ENCODE data around the gene DSG3.

DSG3 gene

DNA sequence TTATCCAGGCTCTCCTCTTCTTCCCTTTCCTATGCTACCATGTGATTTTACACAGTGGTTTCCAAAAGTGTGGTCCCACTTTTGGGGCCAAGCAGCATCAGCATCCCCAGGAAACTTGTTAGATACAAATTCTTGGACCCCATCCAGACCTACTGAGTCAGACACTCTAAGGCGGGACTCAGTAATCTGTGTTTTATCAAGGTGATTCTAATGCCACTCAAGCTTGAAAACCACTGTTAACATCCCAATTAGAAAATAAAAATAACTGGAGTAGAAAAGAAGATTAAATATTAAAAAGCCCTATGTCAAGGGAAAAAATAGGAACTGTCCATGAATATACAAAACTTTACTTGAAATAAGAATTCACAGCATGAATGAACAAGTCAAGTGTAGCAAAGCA lies 61.2 kb downstream of the DSG3 start:
- DNase-seq (ENCODE audit: low read depth, low spot score), result no peak
- in situ Hi-C loops (cut with HindIII; ENCODE audit: low sequenced_read_pairs), result no loop called here
- TF ChIP-seq, protein P1, sequence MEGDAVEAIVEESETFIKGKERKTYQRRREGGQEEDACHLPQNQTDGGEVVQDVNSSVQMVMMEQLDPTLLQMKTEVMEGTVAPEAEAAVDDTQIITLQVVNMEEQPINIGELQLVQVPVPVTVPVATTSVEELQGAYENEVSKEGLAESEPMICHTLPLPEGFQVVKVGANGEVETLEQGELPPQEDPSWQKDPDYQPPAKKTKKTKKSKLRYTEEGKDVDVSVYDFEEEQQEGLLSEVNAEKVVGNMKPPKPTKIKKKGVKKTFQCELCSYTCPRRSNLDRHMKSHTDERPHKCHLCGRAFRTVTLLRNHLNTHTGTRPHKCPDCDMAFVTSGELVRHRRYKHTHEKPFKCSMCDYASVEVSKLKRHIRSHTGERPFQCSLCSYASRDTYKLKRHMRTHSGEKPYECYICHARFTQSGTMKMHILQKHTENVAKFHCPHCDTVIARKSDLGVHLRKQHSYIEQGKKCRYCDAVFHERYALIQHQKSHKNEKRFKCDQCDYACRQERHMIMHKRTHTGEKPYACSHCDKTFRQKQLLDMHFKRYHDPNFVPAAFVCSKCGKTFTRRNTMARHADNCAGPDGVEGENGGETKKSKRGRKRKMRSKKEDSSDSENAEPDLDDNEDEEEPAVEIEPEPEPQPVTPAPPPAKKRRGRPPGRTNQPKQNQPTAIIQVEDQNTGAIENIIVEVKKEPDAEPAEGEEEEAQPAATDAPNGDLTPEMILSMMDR (IDR thresholded peaks at IDR 0.05; ENCODE audit: low read depth, low read length), result no peak
- no peak overlapping the region for H3K4me3 ChIP-seq (ENCODE audit: low read depth, low read length)

DNA sequence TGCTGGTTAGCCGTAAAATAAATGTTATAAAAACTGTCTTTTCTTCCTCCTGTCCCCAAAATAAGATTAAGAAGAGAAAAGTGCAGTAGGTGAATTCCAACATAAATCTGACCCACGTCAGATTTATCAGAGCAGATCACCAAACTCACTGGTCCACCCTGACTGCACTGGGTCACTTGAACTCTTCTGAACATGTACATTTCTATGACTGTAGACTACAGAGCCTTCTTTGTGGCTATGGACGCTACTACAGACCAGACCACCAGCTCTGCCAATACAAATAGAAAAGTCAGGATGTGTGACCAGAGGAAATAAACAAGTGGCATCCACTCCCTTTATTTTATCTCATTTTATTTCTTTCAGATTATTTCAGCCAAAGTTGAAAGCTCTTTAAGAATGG lies 62.0 kb downstream of the DSG3 start:
- TF ChIP-seq, protein P1 (IDR thresholded peaks at IDR 0.05; ENCODE audit: low read depth, low read length), result no peak
- DNase-seq (ENCODE audit: low read depth, low spot score), result no peak
- no peak overlapping the region for H3K4me3 ChIP-seq (ENCODE audit: low read depth, low read length)
- in situ Hi-C loops (cut with HindIII; ENCODE audit: low sequenced_read_pairs), result no loop called here

DNA sequence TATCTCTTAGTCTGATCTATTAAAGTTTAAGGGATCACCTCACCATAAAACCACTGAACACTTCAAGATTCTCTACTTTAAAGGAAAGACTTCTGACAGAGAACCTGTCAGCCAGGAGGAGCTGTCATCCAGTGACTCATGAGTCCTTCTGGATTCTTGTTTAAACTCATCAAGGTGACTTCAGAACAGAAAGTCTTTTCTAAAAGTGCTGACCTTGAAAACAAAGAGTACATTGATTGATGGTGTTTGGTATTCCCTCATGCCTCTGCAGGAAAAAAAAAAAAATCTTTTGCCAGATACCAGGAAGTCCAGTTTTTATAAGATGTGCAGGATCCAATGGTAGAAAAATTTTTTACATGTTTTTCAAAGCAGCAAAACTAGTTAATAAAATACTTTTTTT lies 62.8 kb downstream of the DSG3 start:
- DNase-seq (ENCODE audit: low read depth, low spot score), result no peak
- TF ChIP-seq, protein P1 (IDR thresholded peaks at IDR 0.05; ENCODE audit: low read depth, low read length), result no peak
- H3K4me3 ChIP-seq (ENCODE audit: low read depth, low read length), result no peak overlapping the region
- in situ Hi-C loops (cut with HindIII; ENCODE audit: low sequenced_read_pairs), result no loop called here

DNA sequence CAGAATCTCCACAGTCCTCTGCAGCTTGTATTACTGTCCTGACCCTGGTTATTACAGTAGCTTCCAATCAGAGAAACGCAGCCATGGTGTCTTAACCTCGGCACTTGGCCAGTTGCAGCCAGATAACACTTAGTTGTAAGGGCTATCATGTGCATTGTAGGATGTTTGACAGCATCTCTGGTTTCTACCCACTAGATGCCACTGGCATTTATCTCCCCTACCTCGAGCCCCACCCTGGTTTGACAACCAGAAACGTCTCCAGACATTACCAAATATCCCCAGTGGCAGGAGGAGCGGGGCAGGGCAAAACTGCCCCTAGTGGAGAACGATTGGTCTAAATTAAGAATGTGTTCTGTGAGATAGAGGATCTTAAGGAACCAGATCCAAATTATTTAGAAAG lies 63.6 kb downstream of the DSG3 start:
- in situ Hi-C loops (cut with HindIII; ENCODE audit: low sequenced_read_pairs), result no loop called here
- TF ChIP-seq, protein P1 (IDR thresholded peaks at IDR 0.05; ENCODE audit: low read depth, low read length), result no peak
- no peak for DNase-seq (ENCODE audit: low read depth, low spot score)
- H3K4me3 ChIP-seq (ENCODE audit: low read depth, low read length), result no peak overlapping the region

DNA sequence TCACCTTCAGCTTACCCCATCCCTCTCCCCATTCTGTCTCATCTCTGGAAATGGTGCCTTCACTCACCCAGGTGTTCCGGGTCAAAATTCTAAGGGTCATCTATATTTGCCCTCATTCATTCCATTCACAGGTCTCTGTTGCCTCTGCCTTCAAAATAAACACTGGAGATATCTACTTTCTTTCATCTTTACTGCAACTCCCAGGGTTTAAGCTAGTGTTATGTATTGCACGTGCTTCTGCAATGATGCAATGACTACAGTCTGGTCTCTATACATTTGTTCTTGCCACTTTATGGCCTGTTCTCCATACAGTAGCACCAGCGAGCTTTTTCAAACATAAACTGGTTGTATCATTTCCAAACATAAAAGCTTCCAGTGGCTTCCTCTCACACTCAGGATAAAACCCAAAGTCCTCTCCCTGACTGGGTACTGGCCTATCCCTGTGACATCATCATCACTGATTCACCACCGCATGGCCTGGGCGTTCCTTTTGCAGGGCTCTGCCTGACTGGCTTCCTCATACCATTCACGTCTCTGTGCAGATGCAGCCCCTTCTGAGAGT lies 64.7 kb downstream of the DSG3 start:
- TF ChIP-seq, protein P1 (IDR thresholded peaks at IDR 0.05; ENCODE audit: low read depth, low read length), result no peak
- in situ Hi-C loops (cut with HindIII; ENCODE audit: low sequenced_read_pairs), result no loop called here
- DNase-seq (ENCODE audit: low read depth, low spot score), result peak; percentile 62
- H3K4me3 ChIP-seq (ENCODE audit: low read depth, low read length), result no peak overlapping the region

DNA sequence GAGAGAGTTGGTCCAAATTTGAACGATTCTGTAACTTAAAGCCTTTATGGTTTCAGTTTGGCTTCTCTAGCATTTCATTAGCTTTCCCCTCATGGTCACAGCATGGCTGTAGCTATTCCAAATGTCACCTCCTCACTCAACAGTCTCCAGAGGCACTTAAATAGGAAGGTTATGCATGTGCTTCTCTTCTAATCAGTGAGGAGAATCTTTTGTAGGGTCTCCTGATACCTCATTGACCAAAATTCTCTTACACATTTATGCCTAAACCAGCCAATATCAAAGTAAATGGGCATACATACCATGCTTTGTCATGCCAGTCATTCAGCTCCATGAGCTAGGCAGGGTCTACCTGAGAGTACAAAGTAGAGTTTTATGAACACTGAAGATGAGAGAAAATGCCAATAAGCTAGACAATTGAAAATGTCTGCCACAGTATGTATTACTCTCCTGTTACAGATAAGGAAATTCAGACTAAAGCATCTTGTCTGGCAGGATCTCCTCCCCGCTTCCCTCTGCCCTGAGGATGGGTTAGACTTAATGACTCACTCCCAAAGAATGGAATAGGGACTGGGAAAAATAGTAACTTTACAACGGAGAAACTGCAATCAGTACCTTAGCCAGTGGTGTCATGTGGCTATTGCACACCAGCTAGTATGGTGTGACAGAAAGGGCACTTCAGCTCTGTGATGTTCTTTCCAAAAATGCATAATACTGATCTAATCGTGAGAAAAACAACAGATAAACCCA lies 65.8 kb downstream of the DSG3 start:
- H3K4me3 ChIP-seq (ENCODE audit: low read depth, low read length), result no peak overlapping the region
- TF ChIP-seq, protein P1 (IDR thresholded peaks at IDR 0.05; ENCODE audit: low read depth, low read length), result no peak
- in situ Hi-C loops (cut with HindIII; ENCODE audit: low sequenced_read_pairs), result no loop called here
- peak; percentile 45 for DNase-seq (ENCODE audit: low read depth, low spot score)

All from astrocyte of the spinal cord (primary cell).